ENCODE data around the gene NUP214. TPM values are rescaled to one million over a fixed set of nuclear protein-coding genes. Genes with fewer than 3 reads are reported as not detected.

Gene NUP214
- total and polyA plus RNA-seq, 2 of the 8 experiments (the other 6 are each of a cell fraction or from before 2014, with no cell fraction given), result 28.6 to 50.2 TPM

GRCh38 chr9:131177898-131178297 is 52.5 kb downstream of the NUP214 start:
- 90% methylated on average over 1 of the region's 1 CpG; no CpG with 5 or more reads in 1 of the 2 experiments for WGBS, 2 experiments (ENCODE audit: extremely low coverage in 1 of 2, insufficient coverage in 1 of 2, insufficient read length in 1 of 2, insufficient replicate concordance in 2 of 2, low coverage in 1 of 2, low lambda C conversion rate in 2 of 2, missing lambda C conversion rate in 1 of 2)
- Histone ChIP-seq H4K20me1 (replicated peaks in 1 of 2; ENCODE audit: control insufficient read depth in 1 of 2, insufficient read depth in 2 of 2, low read length in 2 of 2) (peaks cover 1% of the 10 kb centered on the region in 2 experiments), H3K4me2 (ENCODE audit: insufficient read depth in 1 of 2, low read depth in 2 of 2, low read length in 2 of 2) (no peak overlapping the region), H2BK20ac (ENCODE audit: low read length) (no peak overlapping the region), H3K23ac (ENCODE audit: insufficient read length) (no peak overlapping the region), H3K4ac (replicated peaks; ENCODE audit: insufficient read length, low read depth, low read length) (no peak overlapping the region), H2BK15ac (ENCODE audit: low read length) (no peak overlapping the region), H3K9me3 (ENCODE audit: insufficient read depth in 2 of 2, low read depth in 1 of 2, low read length in 1 of 2) (no peaks in the 10 kb centered on the region), H4K91ac (replicated peaks; ENCODE audit: insufficient read length, low read length) (no peak overlapping the region), H3K79me2 (ENCODE audit: control insufficient read depth in 1 of 2, insufficient read depth in 2 of 2, low read length in 2 of 2) (no peaks in the 10 kb centered on the region), H3K27me3 (replicated peaks in 1 of 4; ENCODE audit: control insufficient read depth in 3 of 4, extremely low read depth in 1 of 4, insufficient read depth in 3 of 4, low read length in 3 of 4) (no peaks in the 10 kb centered on the region), H3K23me2 (ENCODE audit: low read depth, low read length) (no peaks in the 10 kb centered on the region), H3K36me3 (ENCODE audit: control insufficient read depth in 2 of 4, insufficient read depth in 4 of 4, low read length in 3 of 4) (peaks cover 11 to 36% (median 24%) of the 10 kb centered on the region in 4 experiments), H2AFZ (ENCODE audit: low read length) (no peak overlapping the region), H3K27ac (ENCODE audit: low read depth, low read length) (no peak overlapping the region), H2BK120ac (replicated peaks; ENCODE audit: low read depth, low read length) (no peak overlapping the region), H3K9ac (replicated peaks in 1 of 4; ENCODE audit: extremely low read depth in 1 of 4, low read depth in 3 of 4, low read length in 3 of 4) (no peak overlapping the region), H3K14ac (ENCODE audit: insufficient read length) (no peak overlapping the region), H4K5ac (ENCODE audit: insufficient read length, low read depth, low read length) (no peak overlapping the region), H3K18ac (ENCODE audit: extremely low read depth, low read length) (no peak overlapping the region), H3K4me1 (replicated peaks in 1 of 4; ENCODE audit: control insufficient read depth in 3 of 4, insufficient read depth in 4 of 4, low read length in 3 of 4) (no peaks in the 10 kb centered on the region), H4K8ac (ENCODE audit: extremely low read depth, insufficient read depth, low read length) (no peak overlapping the region), H2AK5ac (ENCODE audit: low read depth, low read length) (no peak overlapping the region), H2BK5ac (ENCODE audit: low read depth, low read length) (no peak overlapping the region), H3K79me1 (ENCODE audit: low read depth, low read length) (no peaks in the 10 kb centered on the region), H3K56ac (replicated peaks; ENCODE audit: insufficient read length, low read depth, low read length) (no peak overlapping the region), H2BK12ac (ENCODE audit: low read depth, low read length) (no peak overlapping the region), H3K4me3 (ENCODE audit: extremely low read depth in 1 of 4, insufficient read depth in 2 of 4, low read depth in 3 of 4, low read length in 4 of 4) (no peak overlapping the region)
- CTCF ChIA-PET (ENCODE audit: partially characterized antibody), result interaction anchor here (0.6 to 11.4 kb wide), 24 partner anchors 9 to 234 kb away, joined by 3 to 120 read pairs (median 4); no protein-coding TSS in a partner anchor
- POLR2A ChIA-PET (ENCODE audit: partially characterized antibody), result interaction anchor here (1.0 kb wide), 1 partner anchor 8 kb away, joined by 4 read pairs; no protein-coding TSS in a partner anchor
- FAIRE-seq (no peak), DNase-seq (ENCODE audit: low read depth in 1 of 2, low spot score in 2 of 2) (no peak)
- TF ChIP-seq BACH1 (IDR thresholded peaks at IDR 0.05; ENCODE audit: low read length) (no peak), CEBPB (IDR thresholded peaks at IDR 0.05; ENCODE audit: low read depth, low read length) (no peak), GTF2F1 (IDR thresholded peaks at IDR 0.05; ENCODE audit: borderline replicate concordance, low read depth, low read length) (no peak), CTBP2 (IDR thresholded peaks at IDR 0.05; ENCODE audit: borderline replicate concordance, insufficient read depth, insufficient read length, low read length) (no peak), MAFK (IDR thresholded peaks at IDR 0.05; ENCODE audit: low read depth, low read length) (no peak), EP300 (IDR thresholded peaks at IDR 0.05; ENCODE audit: borderline replicate concordance in 1 of 2, low read depth in 2 of 2, low read length in 2 of 2) (no peak), CHD1 (IDR thresholded peaks at IDR 0.05; ENCODE audit: low read depth, low read length) (no peak), TAF1 (IDR thresholded peaks at IDR 0.05; ENCODE audit: low read depth, low read length) (no peak), TBP (IDR thresholded peaks at IDR 0.05; ENCODE audit: low read depth, low read length) (no peak), YY1 (IDR thresholded peaks at IDR 0.05; ENCODE audit: low read depth, low read length) (no peak), JUN (IDR thresholded peaks at IDR 0.05; ENCODE audit: low read depth, low read length) (no peak), EGR1 (IDR thresholded peaks at IDR 0.05; ENCODE audit: borderline replicate concordance, low read depth, low read length) (no peak), FOSL1 (IDR thresholded peaks at IDR 0.05; ENCODE audit: insufficient read depth, low read depth, low read length) (no peak), SRF (IDR thresholded peaks at IDR 0.05; ENCODE audit: low read depth, low read length) (no peak), HDAC2 (IDR thresholded peaks at IDR 0.05; ENCODE audit: borderline replicate concordance in 1 of 2, low read depth in 2 of 2, low read length in 2 of 2) (no peak)

All from H1 (cell line).